ENCODE measurements around the gene MAP2.

GRCh38 chr2:209390839-209391238, 33.0 kb upstream of the MAP2 start:
- TF ChIP-seq JUND (IDR thresholded peaks at IDR 0.05) (no peak), CTCF (IDR thresholded peaks at IDR 0.05; ENCODE audit: low read depth, low read length, missing input control) (no peak), RXRA (IDR thresholded peaks at IDR 0.05) (no peak), FOXA1 (IDR thresholded peaks at IDR 0.05) (peak; percentile 61), ZBTB33 (IDR thresholded peaks at IDR 0.05) (no peak), YY1 (IDR thresholded peaks at IDR 0.05) (no peak), EGR1 (IDR thresholded peaks at IDR 0.05; ENCODE audit: low read depth in 2 of 2) (no peak), TAF1 (conservative IDR thresholded peaks at IDR 0.05) (no peak)
- TF ChIP-seq, protein P1, sequence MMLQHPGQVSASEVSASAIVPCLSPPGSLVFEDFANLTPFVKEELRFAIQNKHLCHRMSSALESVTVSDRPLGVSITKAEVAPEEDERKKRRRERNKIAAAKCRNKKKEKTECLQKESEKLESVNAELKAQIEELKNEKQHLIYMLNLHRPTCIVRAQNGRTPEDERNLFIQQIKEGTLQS (IDR thresholded peaks at IDR 0.05), result no peak

Measured in liver (tissue), 3 donors.